GM21737 (cell line): Measurements from ENCODE around the gene SORD.
"Not testable (repeated sequence)": the region's sequence is repeated elsewhere in the genome, so short reads cannot be mapped to it uniquely, and the experiment has no call there.

ENCODE experiments used
- ATAC-seq: cut with Tn5 transposase; IDR thresholded peaks from one replicate; pipeline ENCODE4 v1.9.1; 2021; ENCODE audit warnings: mild to moderate bottlenecking, moderate library complexity; ENCODE audit not compliant: unreplicated experiment

SORD gene

GRCh38 chr15:45058690-45059675 lies 36.0 kb downstream of the SORD start:
- ATAC-seq = not testable (repeated sequence)

GRCh38 chr15:45062301-45062700 lies 39.3 kb downstream of the SORD start:
- ATAC-seq = not testable (repeated sequence)

DNA sequence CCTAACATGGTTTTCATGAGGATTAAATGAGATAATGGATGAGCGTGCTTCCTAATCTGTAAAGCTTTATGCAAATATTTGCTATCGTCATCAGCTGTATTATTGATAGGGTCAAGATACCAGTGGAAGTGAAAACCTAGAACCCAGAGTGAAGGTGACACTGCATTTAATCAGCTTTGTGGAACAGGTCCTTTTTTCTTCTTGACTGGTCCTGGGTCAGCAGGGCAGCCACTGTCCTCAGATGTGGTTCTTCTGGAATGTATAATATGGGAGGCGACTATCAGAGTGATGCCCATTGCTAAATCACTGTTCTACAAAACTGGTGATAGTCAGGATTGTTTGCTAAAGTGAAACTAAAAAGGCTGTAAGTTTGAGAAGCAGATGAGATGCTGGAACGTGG lies 41.4 kb downstream of the SORD start:
- ATAC-seq = no peak

GRCh38 chr15:45069942-45070360 lies 47.0 kb downstream of the SORD start:
- ATAC-seq = not testable (repeated sequence)

DNA sequence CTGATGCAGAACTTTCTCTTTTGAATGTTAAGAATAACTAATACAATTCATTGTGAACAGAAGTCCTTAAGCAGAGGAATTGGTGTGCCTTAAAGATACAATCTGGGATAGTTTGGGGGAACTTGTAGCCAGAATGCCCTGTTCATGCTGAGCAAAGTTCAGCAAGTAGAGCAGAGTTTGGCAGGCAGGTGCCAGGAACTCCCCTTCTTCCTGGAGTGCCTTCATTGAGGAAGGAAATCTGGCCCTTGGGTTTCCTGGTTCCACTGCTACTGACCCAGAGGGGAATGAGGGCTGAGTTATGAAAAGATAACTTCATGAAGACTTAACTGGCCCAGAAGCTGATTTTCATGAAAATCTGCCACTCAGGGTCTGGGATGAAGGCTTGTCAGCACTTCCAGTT lies 50.6 kb downstream of the SORD start:
- not testable (repeated sequence) for ATAC-seq

- ATAC-seq = not testable (repeated sequence)
Measured at GRCh38 chr15:45075440-45076320, 52.7 kb downstream of the SORD start.

DNA sequence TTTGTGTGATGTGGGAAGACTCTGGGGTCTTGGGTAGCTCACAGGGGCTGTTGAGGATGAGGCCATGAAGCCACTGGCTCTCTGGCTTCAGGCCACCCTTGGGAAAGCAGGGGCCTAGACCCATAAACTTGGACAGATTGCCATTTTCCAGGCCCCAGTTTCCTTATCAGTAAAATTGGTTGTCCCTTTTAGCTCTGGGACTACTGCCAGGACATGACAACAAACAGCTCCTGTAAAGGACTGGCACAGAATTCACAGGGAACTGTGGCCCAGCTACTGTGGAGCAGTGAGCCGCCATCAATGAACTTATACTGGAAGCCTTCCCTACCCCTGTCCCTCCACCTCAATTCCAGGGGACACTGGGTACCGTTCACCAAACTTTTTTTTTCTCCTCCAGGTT lies 54.4 kb downstream of the SORD start:
- not testable (repeated sequence) for ATAC-seq

- ATAC-seq = not testable (repeated sequence)
Measured at GRCh38 chr15:45079201-45079600, 56.2 kb downstream of the SORD start.

DNA sequence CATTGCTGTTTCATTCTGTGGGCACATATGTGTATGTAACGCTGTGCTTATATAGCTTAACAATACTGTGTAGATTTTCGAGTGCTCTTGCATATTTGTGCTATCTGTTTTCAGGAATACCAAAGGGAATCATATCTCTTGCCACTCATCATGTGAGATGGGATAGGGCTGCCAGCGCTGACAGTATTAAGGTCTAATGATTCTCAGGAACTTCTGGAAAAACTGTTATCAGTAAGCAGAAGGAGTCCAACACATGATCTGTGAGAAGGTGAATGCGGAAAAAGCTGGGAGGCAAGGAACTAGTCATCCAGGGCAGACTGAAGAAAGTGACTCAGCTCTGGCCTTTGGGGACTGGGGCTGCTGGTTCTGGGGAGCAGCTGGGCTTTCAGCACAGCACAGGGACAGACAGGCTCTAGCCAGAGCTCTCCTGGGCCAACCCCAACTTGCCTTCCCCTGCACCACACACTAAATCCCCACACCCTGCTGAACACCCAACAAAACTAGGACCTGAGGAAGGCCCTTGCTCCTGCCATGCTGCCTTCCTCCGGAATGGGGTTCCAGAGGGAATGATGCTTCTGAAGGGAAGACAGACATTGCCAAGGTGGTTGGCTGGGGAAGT lies 56.7 kb downstream of the SORD start:
- not testable (repeated sequence) for ATAC-seq

- not testable (repeated sequence) for ATAC-seq
Measured at GRCh38 chr15:45080593-45080992, 57.6 kb downstream of the SORD start.

- not testable (repeated sequence) for ATAC-seq
Measured at GRCh38 chr15:45082412-45082811, 59.4 kb downstream of the SORD start.

GRCh38 chr15:45083223-45083622 lies 60.2 kb downstream of the SORD start:
- no peak for ATAC-seq

DNA sequence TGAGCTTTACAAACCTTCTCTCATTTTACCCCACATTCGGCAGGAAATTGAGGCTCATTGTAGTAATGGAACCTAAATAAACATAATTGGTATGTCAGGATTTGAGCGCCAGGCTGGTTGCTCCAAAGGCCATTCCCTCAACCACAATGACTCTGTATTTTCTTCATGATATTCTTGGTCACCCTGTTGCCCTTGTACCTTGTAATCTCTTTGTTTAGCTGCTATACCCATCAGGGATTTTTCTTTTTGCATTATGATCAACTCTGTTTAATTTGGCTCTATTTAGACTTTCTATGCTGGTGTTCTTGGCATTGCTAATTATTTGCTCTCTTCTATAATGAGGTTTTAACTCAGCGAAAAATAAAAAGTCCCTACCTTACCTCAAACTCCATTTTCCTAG lies 61.2 kb downstream of the SORD start:
- no peak for ATAC-seq

DNA sequence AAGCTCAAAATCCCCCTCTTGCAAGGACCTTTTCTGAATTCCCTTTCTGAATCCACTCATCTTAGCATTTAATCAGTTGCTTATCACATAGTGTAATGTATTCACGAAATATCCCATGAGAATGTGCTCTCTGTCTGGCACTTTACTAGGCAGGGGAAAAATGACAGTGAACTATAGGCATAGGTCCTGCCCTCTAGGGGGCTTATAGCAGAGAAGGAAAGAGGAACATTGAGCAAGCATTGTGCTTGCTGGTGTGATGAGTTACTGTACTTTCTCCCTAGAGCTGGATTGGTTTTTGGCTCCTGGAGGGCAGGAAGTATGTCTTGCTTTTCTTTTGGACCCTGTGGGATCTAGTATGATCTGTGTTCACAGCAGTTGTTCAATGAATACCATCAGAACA lies 64.5 kb downstream of the SORD start:
- ATAC-seq = no peak

GRCh38 chr15:45088801-45089711 lies 66.1 kb downstream of the SORD start:
- no peak for ATAC-seq

- ATAC-seq = no peak
Measured at GRCh38 chr15:45089712-45090373, 66.8 kb downstream of the SORD start.

GRCh38 chr15:45091161-45091560 lies 68.2 kb downstream of the SORD start:
- ATAC-seq = no peak

GRCh38 chr15:45091576-45091975 lies 68.6 kb downstream of the SORD start:
- ATAC-seq = no peak

- no peak for ATAC-seq
Measured at GRCh38 chr15:45093013-45093412, 70.0 kb downstream of the SORD start.
